ACHN (cell line): ENCODE results near the gene LDLRAP1.
A peak's percentile ranks its signal among the peaks of the same experiment; 100 is the strongest.

ENCODE experiments used
- DNase-seq: peaks from one replicate; pipeline ENCODE4 v3.0.0-alpha.2; 2015
- in situ Hi-C: cut with HindIII; loops from 2 replicates; pipeline ENCODE4 v1.10.0; 2017; ENCODE audit warnings: low sequenced_read_pairs, low pct_ligation_motif_present, low pct_unique_long_range_greater_than_20kb

LDLRAP1 gene

GRCh38 chr1:25537153-25537831 is 6.1 kb upstream of the LDLRAP1 start:
- DNase-seq = no peak
- in situ Hi-C loops = no loop called here

DNA sequence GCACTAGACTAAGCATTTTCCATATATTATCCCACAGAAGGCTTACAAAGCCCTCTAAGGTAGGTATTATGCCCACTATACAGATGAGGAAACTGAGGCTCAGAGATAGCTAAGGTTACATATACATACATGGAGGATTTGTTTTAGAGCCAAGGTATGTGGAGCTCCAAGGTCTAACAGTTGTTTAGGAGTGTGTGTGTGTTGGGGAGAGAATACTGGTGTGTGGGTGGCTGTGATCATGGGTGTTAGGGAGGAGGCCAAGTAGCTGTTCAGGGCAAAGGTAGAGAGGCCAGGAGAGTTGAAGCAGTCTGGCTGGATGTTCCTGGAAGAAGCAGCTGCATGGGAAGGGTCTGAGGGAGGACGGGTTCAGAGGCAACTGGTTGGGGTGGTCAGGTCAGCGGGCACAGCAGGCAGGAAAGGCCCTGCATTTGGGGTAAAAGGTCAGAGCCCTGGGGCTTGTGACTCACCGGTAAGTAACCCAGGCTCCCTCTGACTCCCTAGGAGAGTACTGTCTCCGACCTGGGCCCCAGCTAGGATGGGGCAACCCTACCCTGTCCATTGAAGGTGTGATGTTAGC is 5.1 kb upstream of the LDLRAP1 start:
- DNase-seq = no peak

GRCh38 chr1:25540750-25541342 is 2.6 kb upstream of the LDLRAP1 start:
- no peak for DNase-seq
- in situ Hi-C loops = no loop called here

More for the DNA sequence above, 5.1 kb upstream of the LDLRAP1 start:
- in situ Hi-C loops = no loop called here

GRCh38 chr1:25541425-25541824 is 2.0 kb upstream of the LDLRAP1 start:
- in situ Hi-C loops = no loop called here
- no peak for DNase-seq

- in situ Hi-C loops = no loop called here
- no peak for DNase-seq
Observed at GRCh38 chr1:25541889-25542658, 1.3 kb upstream of the LDLRAP1 start.

DNA sequence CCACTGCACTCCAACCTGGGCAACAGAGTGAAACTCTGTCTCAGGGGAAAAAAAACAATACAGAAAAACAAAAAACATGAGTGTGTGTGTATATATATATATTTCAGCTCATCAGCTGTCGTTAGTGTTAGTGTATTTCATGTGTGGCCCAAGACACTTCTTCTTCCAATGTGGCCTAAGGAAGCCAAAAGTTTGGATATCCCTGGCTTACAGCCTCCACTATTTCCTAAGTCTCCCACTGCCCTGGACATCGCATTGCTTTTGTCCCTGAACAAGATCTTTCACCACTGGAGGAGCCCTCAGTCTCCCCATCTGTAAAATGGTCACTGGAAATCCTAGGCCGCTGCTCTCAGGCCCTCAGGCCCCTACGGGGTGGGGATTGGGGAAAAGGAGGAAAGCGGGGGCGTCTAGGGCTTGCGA is 391 bp upstream of the LDLRAP1 start:
- in situ Hi-C loops = no loop called here

GRCh38 chr1:25544243-25544764 is 898 bp downstream of the LDLRAP1 start:
- in situ Hi-C loops = no loop called here
- DNase-seq = no peak

More for the DNA sequence above, 391 bp upstream of the LDLRAP1 start:
- DNase-seq = no peak

DNA sequence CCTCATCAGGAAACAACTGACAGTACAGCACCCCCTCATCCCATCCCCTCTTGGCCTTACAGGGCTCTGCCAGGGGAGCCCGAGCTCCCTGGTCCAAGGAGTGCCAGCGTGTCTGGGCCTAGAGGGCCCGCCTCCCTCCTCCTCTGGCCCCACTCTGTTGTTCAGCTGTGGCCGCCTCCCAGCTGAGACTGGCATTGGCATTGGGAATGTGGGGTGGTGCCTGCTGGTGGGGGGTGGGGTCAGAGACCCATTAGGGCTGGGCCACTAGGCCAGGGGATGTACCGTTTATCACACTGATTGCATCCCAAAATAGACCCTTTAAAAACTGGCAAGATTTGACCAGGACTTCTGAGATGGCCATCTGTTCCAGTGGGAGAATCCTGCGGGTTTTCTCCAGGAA is 1.4 kb downstream of the LDLRAP1 start:
- DNase-seq = peak; percentile 35
- in situ Hi-C loops = no loop called here

- in situ Hi-C loops = no loop called here
- DNase-seq = no peak
Observed at GRCh38 chr1:25545767-25546166, 2.4 kb downstream of the LDLRAP1 start.

DNA sequence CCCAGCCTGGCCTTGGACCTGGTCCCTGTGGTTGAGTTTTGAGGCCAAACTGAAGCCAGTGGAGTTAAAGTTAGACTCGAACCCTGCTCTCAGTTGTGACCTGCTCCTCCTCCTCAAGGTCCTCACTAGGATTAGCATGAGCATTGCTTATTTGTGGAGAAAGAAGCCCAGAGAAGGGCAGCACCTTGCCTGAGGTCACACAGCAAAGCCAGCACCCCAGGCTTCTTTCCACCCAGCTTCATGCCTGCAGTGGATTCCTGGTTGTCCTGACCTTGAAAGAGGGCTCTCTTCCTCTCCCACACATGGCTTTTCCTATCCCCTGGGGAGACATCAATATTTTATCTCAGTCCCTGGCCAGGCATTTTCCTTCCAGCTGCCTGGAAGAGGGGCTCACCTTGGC is 2.8 kb downstream of the LDLRAP1 start:
- in situ Hi-C loops = no loop called here
- no peak for DNase-seq

GRCh38 chr1:25548601-25549000 is 5.2 kb downstream of the LDLRAP1 start:
- in situ Hi-C loops = no loop called here
- no peak for DNase-seq

DNA sequence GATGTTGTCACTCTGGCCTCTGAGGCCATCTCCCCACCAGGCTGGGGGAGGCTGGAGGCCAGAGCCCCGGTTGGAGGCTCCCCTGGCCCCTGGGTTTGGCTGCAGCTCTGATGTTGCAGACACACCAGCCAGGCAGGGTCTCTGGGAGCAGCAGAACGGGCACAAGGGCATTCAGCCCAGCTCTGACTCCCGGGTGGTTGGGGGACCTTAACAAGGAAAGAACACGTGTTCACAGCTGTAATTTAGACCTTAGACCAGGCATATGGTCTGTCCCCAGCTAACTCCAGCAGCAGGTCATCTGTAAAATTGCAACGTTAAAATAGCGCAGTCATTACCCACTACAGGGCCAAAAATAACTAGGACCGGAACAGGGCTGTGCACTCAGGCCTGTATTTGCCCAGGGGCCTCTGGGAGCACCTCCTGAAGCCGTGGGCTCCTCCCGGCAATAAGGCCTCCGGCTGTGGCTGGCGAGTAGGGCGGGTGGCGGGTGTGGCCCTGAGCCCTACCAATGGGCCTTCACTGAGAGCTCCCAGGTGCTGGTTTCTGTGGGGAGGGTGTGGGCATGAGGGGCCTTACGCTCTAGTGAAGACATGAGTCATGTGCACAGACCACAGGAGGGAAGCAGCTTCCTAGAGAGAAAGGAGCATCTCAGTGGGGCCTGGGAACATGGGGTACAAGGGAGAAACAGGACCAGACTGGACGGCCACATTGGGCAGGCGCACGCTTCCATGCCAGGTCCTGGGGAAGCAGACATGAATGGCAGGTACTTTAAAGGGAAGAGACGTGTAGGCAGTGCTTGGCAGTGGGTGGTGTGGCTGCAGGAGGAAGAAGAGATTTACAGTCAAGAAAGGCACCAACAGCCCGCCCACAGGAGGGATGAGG is 6.1 kb downstream of the LDLRAP1 start:
- peak; percentile 87 for DNase-seq
- in situ Hi-C loops = no loop called here

- in situ Hi-C loops = no loop called here
- peak; percentile 27 for DNase-seq
Observed at GRCh38 chr1:25550155-25550506, 6.7 kb downstream of the LDLRAP1 start.

GRCh38 chr1:25550683-25551310 is 7.4 kb downstream of the LDLRAP1 start:
- DNase-seq = peak; percentile 22
- in situ Hi-C loops = no loop called here

DNA sequence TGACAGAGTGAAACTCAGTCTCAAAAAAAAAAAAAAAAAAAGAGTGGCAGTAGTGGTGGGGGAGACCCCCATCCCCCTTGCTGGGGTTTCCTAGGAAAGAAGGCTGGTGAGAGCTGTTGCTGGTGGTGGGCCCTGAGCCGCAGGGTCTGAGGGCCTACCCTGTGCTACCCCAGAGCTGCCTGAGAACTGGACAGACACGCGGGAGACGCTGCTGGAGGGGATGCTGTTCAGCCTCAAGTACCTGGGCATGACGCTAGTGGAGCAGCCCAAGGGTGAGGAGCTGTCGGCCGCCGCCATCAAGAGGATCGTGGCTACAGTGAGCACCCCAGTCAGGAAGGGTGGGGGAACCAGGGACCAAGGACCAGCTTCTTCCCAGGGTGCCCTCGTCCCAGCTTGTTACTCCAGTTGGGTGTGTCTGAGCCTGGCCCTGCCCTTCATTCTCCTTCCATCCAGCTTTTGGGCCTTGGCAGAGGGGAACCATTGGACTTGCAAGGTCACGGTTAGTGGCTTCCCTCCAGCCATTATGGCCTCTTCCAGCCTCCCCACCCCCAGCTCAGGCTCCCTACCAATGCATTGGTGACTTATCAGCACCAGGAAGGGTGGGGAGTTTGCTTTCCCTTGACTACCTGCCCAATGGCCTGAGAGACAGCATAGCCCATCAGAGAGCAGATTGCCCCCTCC is 10.5 kb downstream of the LDLRAP1 start:
- DNase-seq = no peak
- in situ Hi-C loops = no loop called here

DNA sequence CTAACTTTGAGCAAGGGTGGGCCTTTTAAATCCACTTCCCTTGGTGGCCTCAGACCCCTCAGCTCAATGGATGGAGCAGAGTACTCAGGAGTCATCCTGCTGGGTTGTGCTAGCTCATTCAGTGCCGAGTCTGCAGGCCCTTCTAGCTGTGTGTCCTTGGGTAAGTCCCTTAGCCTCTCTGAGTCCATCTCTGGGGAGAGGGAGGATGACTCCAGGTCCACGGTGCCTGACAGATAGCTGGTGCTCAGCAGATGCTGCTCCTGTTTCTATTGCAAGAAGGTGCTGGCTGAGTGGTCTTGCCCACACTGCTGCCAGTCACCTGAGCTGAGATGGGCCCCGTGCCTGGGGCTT is 11.0 kb downstream of the LDLRAP1 start:
- in situ Hi-C loops = no loop called here
- DNase-seq = no peak

- no peak for DNase-seq
- in situ Hi-C loops = no loop called here
Observed at GRCh38 chr1:25554886-25555752, 11.7 kb downstream of the LDLRAP1 start.
